ENCODE data around the gene CDC26. TPM values are rescaled to one million over a fixed set of nuclear protein-coding genes. Genes with fewer than 3 reads are reported as not detected.
A peak's percentile ranks its signal among the peaks of the same experiment; 100 is the strongest.

The CDC26 gene
- total RNA-seq, 1 donor from 2014 or later, result 29.5 TPM

DNA sequence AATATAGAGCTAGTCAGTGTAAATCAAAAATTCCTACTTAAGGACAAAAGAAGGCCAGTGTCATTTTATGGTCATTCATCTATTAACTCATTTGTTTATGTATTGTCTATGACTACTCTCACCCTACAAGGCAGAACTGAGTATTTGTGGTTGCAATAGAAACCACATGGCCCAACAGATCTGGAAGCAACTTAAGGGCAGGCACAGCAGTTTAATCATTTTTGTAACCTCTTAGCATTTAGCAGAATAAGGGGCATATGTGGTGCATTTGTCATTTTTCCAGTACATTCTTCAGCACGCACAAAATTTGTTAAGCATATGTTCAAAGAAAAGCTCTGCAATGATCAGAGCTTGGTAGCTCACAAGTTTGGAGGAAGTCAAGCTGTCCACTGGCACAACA, 55.4 kb downstream of the CDC26 start:
- no peak for ATAC-seq
- Histone ChIP-seq H3K27me3 (no peaks in the 10 kb centered on the region), H3K4me1 (peaks cover 47% of the 10 kb centered on the region), H3K9me3 (no peaks in the 10 kb centered on the region), H3K4me3 (peak overlapping the region; percentile 77), H3K36me3 (no peaks in the 10 kb centered on the region), H3K27ac (peak overlapping the region; percentile 88)
- TF ChIP-seq, protein P1, sequence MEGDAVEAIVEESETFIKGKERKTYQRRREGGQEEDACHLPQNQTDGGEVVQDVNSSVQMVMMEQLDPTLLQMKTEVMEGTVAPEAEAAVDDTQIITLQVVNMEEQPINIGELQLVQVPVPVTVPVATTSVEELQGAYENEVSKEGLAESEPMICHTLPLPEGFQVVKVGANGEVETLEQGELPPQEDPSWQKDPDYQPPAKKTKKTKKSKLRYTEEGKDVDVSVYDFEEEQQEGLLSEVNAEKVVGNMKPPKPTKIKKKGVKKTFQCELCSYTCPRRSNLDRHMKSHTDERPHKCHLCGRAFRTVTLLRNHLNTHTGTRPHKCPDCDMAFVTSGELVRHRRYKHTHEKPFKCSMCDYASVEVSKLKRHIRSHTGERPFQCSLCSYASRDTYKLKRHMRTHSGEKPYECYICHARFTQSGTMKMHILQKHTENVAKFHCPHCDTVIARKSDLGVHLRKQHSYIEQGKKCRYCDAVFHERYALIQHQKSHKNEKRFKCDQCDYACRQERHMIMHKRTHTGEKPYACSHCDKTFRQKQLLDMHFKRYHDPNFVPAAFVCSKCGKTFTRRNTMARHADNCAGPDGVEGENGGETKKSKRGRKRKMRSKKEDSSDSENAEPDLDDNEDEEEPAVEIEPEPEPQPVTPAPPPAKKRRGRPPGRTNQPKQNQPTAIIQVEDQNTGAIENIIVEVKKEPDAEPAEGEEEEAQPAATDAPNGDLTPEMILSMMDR (IDR thresholded peaks at IDR 0.05), result no peak
- intact Hi-C loops (cut with DNase I), result no loop called here
- DNase-seq, result no peak

DNA sequence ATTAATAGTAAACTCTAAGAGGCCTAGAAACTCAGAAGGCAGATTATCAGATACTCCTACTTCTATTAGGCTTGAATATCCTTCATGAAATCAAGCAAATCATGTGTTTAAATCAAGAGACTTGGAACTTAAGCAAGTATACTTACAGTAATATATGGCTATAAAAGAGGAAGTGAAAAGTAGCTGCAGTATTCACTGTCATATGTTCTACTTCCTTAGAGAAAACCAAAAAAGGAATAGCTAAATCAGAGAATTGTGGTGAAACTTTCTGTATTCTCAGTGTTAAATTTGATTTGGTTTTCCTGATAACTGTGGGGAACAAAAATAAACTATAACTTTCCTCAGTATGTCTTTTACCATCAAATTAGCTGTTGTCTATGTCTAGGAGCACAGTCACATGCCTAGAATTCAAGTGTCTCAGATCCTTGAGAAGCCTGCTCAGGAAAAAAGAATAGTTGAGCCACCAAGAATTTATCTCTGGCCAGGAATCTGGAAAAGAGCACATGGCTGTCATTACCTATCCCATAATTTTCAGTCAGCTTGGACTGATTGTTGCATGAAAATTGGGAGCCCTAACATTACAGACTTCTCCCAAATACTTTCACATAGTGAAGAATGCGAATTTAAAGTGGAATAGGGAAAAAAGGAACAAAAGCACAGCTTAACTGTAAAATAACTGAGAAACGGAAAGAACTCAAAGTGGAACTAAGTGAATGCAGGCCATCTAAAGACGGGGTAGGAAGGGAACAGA, 56.0 kb downstream of the CDC26 start:
- peaks cover 51% of the 10 kb centered on the region for H3K4me1 ChIP-seq
- intact Hi-C loops (cut with DNase I), result no loop called here
- DNase-seq (no peak), ATAC-seq (no peak)
- H3K9me3 ChIP-seq, result no peaks in the 10 kb centered on the region
- TF ChIP-seq, protein P1 (IDR thresholded peaks at IDR 0.05), result no peak
- peak overlapping the region; percentile 53 for H3K27ac ChIP-seq
- peak overlapping the region; percentile 77 for H3K4me3 ChIP-seq
- no peaks in the 10 kb centered on the region for H3K36me3 ChIP-seq
- H3K27me3 ChIP-seq, result no peaks in the 10 kb centered on the region

Other genes with a start within 250 kb of the CDC26 start
- 2.4 TPM for gene ZFP37, start 218.8 kb downstream of the CDC26 start, total RNA-seq
- gene SLC31A2, start 124.6 kb downstream of the CDC26 start, total RNA-seq, result 46.9 TPM
- 60.6 TPM for gene FKBP15, start 54.3 kb downstream of the CDC26 start, total RNA-seq
- 43.4 TPM for gene SLC31A1, start 54.0 kb downstream of the CDC26 start, total RNA-seq
- 13.2 TPM for gene PRPF4, start 86 bp upstream of the CDC26 start, total RNA-seq
- not detected for gene RNF183, start 27.8 kb upstream of the CDC26 start, total RNA-seq
- gene WDR31, start 64.7 kb upstream of the CDC26 start, total RNA-seq, result 2.6 TPM
- gene BSPRY, start 74.0 kb upstream of the CDC26 start, total RNA-seq, result 10.8 TPM
- 10.4 TPM for gene HDHD3, start 101.4 kb upstream of the CDC26 start, total RNA-seq
- gene ALAD, start 125.7 kb upstream of the CDC26 start, total RNA-seq, result 37.7 TPM
- gene POLE3, start 135.1 kb upstream of the CDC26 start, total RNA-seq, result 31.0 TPM
- gene C9orf43, start 135.2 kb upstream of the CDC26 start, total RNA-seq, result not detected
- 71.1 TPM for gene RGS3, start 188.2 kb upstream of the CDC26 start, total RNA-seq

Measured in upper lobe of right lung (tissue), 1 donor.